Fibroblast of villous mesenchyme (primary cell): Measurements from ENCODE around the gene TRIM24. TPM values are rescaled to one million over a fixed set of nuclear protein-coding genes. Genes with fewer than 3 reads are reported as not detected.
A peak's percentile ranks its signal among the peaks of the same experiment; 100 is the strongest.

ENCODE experiments used
- DNase-seq: peaks from one replicate; pipeline ENCODE4 v3.0.0-alpha.2; 2010; ENCODE audit warnings: low read depth
- H3K4me3 ChIP-seq: 2 replicates; pipeline ENCODE4 v1.5.1; 2011; ENCODE audit warnings: low read depth, mild to moderate bottlenecking, low read length
- CTCF ChIP-seq: IDR thresholded peaks from 2 replicates; pipeline ENCODE4 v1.5.1; 2012; ENCODE audit warnings: low read depth, mild to moderate bottlenecking, low read length; ENCODE audit not compliant: insufficient read depth
- total RNA-seq: library from RNA; depleted of rRNA; stranded (reverse); fragments of >200 nt; gene quantifications from 2 replicates; pipeline ENCODE4 v1.2.3, GENCODE V29; 2012

TRIM24 gene
- total RNA-seq, 1 donor, result 10.4 TPM

GRCh38 chr7:138549082-138549481, 89.0 kb downstream of the TRIM24 start:
- no peak for TF ChIP-seq CTCF
- H3K4me3 ChIP-seq, result no peak overlapping the region
- DNase-seq, result peak; percentile 75

- TF ChIP-seq CTCF, result no peak
- no peak overlapping the region for H3K4me3 ChIP-seq
- DNase-seq, result no peak
Observed at GRCh38 chr7:138550337-138550736, 90.3 kb downstream of the TRIM24 start.

GRCh38 chr7:138551102-138551501, 91.0 kb downstream of the TRIM24 start:
- H3K4me3 ChIP-seq, result no peak overlapping the region
- no peak for DNase-seq
- no peak for TF ChIP-seq CTCF

- DNase-seq, result no peak
- no peak overlapping the region for H3K4me3 ChIP-seq
- TF ChIP-seq CTCF, result no peak
Observed at GRCh38 chr7:138553805-138554204, 93.7 kb downstream of the TRIM24 start.

GRCh38 chr7:138554674-138555073, 94.6 kb downstream of the TRIM24 start:
- TF ChIP-seq CTCF, result no peak
- no peak overlapping the region for H3K4me3 ChIP-seq
- no peak for DNase-seq

GRCh38 chr7:138555684-138556083, 95.6 kb downstream of the TRIM24 start:
- DNase-seq, result no peak
- TF ChIP-seq CTCF, result no peak

GRCh38 chr7:138556771-138557484, 96.9 kb downstream of the TRIM24 start:
- H3K4me3 ChIP-seq, result no peak overlapping the region
- TF ChIP-seq CTCF, result no peak
- DNase-seq, result peak; percentile 25

More at GRCh38 chr7:138555684-138556083, 95.6 kb downstream of the TRIM24 start:
- H3K4me3 ChIP-seq, result no peak overlapping the region
